HEK293 (cell line): ENCODE results near the gene DPYSL3.

ENCODE experiments used
- CTCF ChIA-PET: fragments of 350-600 bp; formaldehyde crosslinking; extraction: SDS; loops from one replicate; lab custom pipeline; 2021; ENCODE audit warnings: antibody characterized with exemption; lab: Yijun Ruan, JAX
- POLR2A ChIA-PET: fragments of 300-600 bp; formaldehyde crosslinking; extraction: SDS; loops from one replicate; lab custom pipeline; 2020; ENCODE audit warnings: antibody characterized with exemption, inconsistent platforms; lab: Yijun Ruan, JAX
- H3K27ac ChIP-seq: fragments of 200-500 bp; sonication (Bioruptor generic); 2 replicates; pipeline ENCODE4 v1.5.1; 2014; ENCODE audit warnings: low read depth, low read length, control low read depth, inconsistent platforms; ENCODE audit errors: extremely low read depth
- H3K36me3 ChIP-seq, 2 experiments: fragments of 200-500 bp in 1 of 2; sonication (Bioruptor generic) in 1 of 2; 1 replicate in 1 of 2; 2 replicates in 1 of 2; pipeline ENCODE4 v1.5.1; 2014 to 2017; ENCODE audit warnings: inconsistent platforms in 2 of 2, low read length in 2 of 2; ENCODE audit not compliant: control insufficient read depth in 2 of 2, insufficient read depth in 1 of 2
- H3K4me1 ChIP-seq: fragments of 200-500 bp; sonication (Bioruptor generic); 2 replicates; pipeline ENCODE4 v1.5.1; 2014; ENCODE audit warnings: mild to moderate bottlenecking, low read length, inconsistent platforms; ENCODE audit not compliant: control insufficient read depth, insufficient read depth
- H3K4me3 ChIP-seq: 2 replicates; pipeline ENCODE4 v1.5.1; 2011; ENCODE audit warnings: low read depth, mild to moderate bottlenecking, control low read depth, low read length, moderate library complexity
- H3K9me3 ChIP-seq: fragments of 200-500 bp; sonication (Bioruptor generic); 2 replicates; pipeline ENCODE4 v1.5.1; 2014; ENCODE audit warnings: low read depth, low read length, inconsistent platforms; ENCODE audit not compliant: control insufficient read depth, insufficient read depth
- GLI4 ChIP-seq: fragments of 450-650 bp; formaldehyde crosslinking; IDR thresholded peaks from 2 replicates; pipeline ENCODE4 v1.5.1; 2016; ENCODE audit warnings: missing biosample characterization, missing genetic modification characterization
- HOXC10 ChIP-seq: sonication (generic); formaldehyde crosslinking; IDR thresholded peaks from 2 replicates; pipeline ENCODE4 v1.8.1; 2023; ENCODE audit warnings: mild to moderate bottlenecking, missing genetic modification reagents
- KLF1 ChIP-seq: fragments of 450-650 bp; formaldehyde crosslinking; IDR thresholded peaks from 2 replicates; pipeline ENCODE4 v1.5.1; 2016; ENCODE audit warnings: missing biosample characterization, missing genetic modification characterization
- YY1 ChIP-seq: fragments of 450-650 bp; formaldehyde crosslinking; IDR thresholded peaks from 2 replicates; pipeline ENCODE4 v1.5.1; 2018; ENCODE audit warnings: missing biosample characterization, missing genetic modification characterization
- ZEB2 ChIP-seq: fragments of 450-650 bp; formaldehyde crosslinking; IDR thresholded peaks from 2 replicates; pipeline ENCODE4 v1.5.1; 2016; ENCODE audit warnings: missing biosample characterization, missing genetic modification characterization
- ZNF146 ChIP-seq: fragments of 450-650 bp; formaldehyde crosslinking; IDR thresholded peaks from 2 replicates; pipeline ENCODE4 v1.5.1; 2016; ENCODE audit warnings: missing biosample characterization, missing genetic modification characterization
- ZNF157 ChIP-seq: fragments of 450-650 bp; formaldehyde crosslinking; IDR thresholded peaks from 2 replicates; pipeline ENCODE4 v1.5.1; 2016; ENCODE audit warnings: missing biosample characterization, missing genetic modification characterization
- ZNF223 ChIP-seq: fragments of 450-650 bp; formaldehyde crosslinking; IDR thresholded peaks from 2 replicates; pipeline ENCODE4 v1.5.1; 2016; ENCODE audit warnings: missing biosample characterization, missing genetic modification characterization
- ZNF335 ChIP-seq: fragments of 450-650 bp; formaldehyde crosslinking; conservative IDR thresholded peaks from 2 replicates; pipeline ENCODE4 v1.5.1; 2016; ENCODE audit warnings: missing biosample characterization, missing genetic modification characterization
- ZNF433 ChIP-seq: fragments of 450-650 bp; formaldehyde crosslinking; IDR thresholded peaks from 2 replicates; pipeline ENCODE4 v1.5.1; 2016; ENCODE audit warnings: missing biosample characterization, missing genetic modification characterization, low read depth
- ZNF626 ChIP-seq: fragments of 450-650 bp; sonication (Bioruptor Pico); formaldehyde crosslinking; IDR thresholded peaks from 2 replicates; pipeline ENCODE4 v1.5.1; 2018; ENCODE audit warnings: missing biosample characterization, missing genetic modification characterization, inconsistent platforms
- ZNF670 ChIP-seq: fragments of 450-650 bp; formaldehyde crosslinking; IDR thresholded peaks from 2 replicates; pipeline ENCODE4 v1.5.1; 2016; ENCODE audit warnings: missing biosample characterization, missing genetic modification characterization, low read depth
- ZSCAN23 ChIP-seq: fragments of 450-650 bp; formaldehyde crosslinking; IDR thresholded peaks from 2 replicates; pipeline ENCODE4 v1.5.1; 2016; ENCODE audit warnings: missing biosample characterization, missing genetic modification characterization
- TF ChIP-seq, protein P1 (sequence below): fragments of 450-650 bp; formaldehyde crosslinking; IDR thresholded peaks from 2 replicates; pipeline ENCODE4 v1.5.1; 2016; ENCODE audit warnings: missing biosample characterization, missing genetic modification characterization, borderline replicate concordance
- TF ChIP-seq, protein P2 (sequence below): fragments of 450-650 bp; IDR thresholded peaks from 2 replicates; pipeline ENCODE4 v1.5.1; 2018; ENCODE audit warnings: missing biosample characterization, missing genetic modification characterization
- TF ChIP-seq, protein P3 (sequence below): fragments of 450-650 bp; formaldehyde crosslinking; IDR thresholded peaks from 2 replicates; pipeline ENCODE4 v1.5.1; 2017; ENCODE audit warnings: missing biosample characterization, missing genetic modification characterization
- TF ChIP-seq, protein P4 (sequence below): fragments of 450-650 bp; formaldehyde crosslinking; IDR thresholded peaks from 2 replicates; pipeline ENCODE4 v1.5.1; 2016; ENCODE audit warnings: missing biosample characterization, missing genetic modification characterization

The DPYSL3 gene

DNA sequence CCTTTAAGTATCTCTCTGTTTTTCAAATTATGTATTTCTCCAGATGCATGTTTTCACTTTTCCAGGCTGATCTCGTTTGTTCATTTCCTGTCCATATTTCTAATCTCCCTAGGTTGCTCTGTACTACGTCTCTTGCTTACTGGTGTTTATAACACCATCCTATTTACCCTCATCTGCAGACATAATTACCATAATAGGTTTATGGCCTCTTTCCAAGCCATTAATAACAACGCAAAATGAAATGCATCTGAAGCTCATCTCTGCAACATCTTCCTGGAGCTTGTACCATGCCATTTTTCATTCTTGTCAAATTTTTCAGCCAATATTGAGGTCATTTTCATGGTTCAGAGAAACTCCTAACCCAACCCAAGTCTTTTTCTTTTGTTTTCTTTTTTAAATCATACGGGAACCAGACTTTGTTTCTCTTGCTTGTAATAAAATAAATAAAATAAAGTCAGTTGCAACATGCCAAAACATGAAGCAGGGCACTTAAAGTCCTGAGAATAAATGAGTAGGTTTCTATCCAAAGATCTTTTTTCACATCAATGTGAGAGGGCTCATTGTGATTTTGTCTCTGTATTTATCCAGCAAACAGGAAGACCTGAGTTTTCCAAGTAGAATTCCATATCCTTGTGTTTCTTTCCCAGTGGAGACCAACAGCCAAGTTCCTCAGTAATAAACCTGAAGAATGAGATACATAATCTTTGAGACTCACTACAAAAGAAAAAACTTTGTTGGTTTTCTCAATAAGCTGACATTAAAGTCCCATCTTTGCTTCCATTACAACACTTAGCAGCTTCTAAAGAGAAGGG, 37.0 kb downstream of the DPYSL3 start:
- no peak overlapping the region for H3K27ac ChIP-seq
- TF ChIP-seq KLF1: no peak
- no peak for TF ChIP-seq ZNF670 (tag by site-specific recombination)
- TF ChIP-seq HOXC10 (CRISPR knock-in tag): no peak
- no peak for TF ChIP-seq ZEB2
- no peak for TF ChIP-seq GLI4 (tag by site-specific recombination)
- TF ChIP-seq ZNF433 (tag by site-specific recombination): no peak
- TF ChIP-seq, protein P1, sequence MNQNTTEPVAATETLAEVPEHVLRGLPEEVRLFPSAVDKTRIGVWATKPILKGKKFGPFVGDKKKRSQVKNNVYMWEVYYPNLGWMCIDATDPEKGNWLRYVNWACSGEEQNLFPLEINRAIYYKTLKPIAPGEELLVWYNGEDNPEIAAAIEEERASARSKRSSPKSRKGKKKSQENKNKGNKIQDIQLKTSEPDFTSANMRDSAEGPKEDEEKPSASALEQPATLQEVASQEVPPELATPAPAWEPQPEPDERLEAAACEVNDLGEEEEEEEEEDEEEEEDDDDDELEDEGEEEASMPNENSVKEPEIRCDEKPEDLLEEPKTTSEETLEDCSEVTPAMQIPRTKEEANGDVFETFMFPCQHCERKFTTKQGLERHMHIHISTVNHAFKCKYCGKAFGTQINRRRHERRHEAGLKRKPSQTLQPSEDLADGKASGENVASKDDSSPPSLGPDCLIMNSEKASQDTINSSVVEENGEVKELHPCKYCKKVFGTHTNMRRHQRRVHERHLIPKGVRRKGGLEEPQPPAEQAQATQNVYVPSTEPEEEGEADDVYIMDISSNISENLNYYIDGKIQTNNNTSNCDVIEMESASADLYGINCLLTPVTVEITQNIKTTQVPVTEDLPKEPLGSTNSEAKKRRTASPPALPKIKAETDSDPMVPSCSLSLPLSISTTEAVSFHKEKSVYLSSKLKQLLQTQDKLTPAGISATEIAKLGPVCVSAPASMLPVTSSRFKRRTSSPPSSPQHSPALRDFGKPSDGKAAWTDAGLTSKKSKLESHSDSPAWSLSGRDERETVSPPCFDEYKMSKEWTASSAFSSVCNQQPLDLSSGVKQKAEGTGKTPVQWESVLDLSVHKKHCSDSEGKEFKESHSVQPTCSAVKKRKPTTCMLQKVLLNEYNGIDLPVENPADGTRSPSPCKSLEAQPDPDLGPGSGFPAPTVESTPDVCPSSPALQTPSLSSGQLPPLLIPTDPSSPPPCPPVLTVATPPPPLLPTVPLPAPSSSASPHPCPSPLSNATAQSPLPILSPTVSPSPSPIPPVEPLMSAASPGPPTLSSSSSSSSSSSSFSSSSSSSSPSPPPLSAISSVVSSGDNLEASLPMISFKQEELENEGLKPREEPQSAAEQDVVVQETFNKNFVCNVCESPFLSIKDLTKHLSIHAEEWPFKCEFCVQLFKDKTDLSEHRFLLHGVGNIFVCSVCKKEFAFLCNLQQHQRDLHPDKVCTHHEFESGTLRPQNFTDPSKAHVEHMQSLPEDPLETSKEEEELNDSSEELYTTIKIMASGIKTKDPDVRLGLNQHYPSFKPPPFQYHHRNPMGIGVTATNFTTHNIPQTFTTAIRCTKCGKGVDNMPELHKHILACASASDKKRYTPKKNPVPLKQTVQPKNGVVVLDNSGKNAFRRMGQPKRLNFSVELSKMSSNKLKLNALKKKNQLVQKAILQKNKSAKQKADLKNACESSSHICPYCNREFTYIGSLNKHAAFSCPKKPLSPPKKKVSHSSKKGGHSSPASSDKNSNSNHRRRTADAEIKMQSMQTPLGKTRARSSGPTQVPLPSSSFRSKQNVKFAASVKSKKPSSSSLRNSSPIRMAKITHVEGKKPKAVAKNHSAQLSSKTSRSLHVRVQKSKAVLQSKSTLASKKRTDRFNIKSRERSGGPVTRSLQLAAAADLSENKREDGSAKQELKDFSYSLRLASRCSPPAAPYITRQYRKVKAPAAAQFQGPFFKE (tag by site-specific recombination): no peak
- no peak for TF ChIP-seq ZNF626 (tag by site-specific recombination)
- no peak for TF ChIP-seq ZNF223 (tag by site-specific recombination)
- TF ChIP-seq, protein P2, sequence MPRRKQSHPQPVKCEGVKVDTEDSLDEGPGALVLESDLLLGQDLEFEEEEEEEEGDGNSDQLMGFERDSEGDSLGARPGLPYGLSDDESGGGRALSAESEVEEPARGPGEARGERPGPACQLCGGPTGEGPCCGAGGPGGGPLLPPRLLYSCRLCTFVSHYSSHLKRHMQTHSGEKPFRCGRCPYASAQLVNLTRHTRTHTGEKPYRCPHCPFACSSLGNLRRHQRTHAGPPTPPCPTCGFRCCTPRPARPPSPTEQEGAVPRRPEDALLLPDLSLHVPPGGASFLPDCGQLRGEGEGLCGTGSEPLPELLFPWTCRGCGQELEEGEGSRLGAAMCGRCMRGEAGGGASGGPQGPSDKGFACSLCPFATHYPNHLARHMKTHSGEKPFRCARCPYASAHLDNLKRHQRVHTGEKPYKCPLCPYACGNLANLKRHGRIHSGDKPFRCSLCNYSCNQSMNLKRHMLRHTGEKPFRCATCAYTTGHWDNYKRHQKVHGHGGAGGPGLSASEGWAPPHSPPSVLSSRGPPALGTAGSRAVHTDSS: no peak
- no peak for TF ChIP-seq YY1
- no peak for TF ChIP-seq ZNF146 (tag by site-specific recombination)
- TF ChIP-seq ZNF157: no peak
- TF ChIP-seq ZNF335 (tag by site-specific recombination): no peak
- TF ChIP-seq ZSCAN23 (tag by site-specific recombination): no peak
- TF ChIP-seq, protein P3, sequence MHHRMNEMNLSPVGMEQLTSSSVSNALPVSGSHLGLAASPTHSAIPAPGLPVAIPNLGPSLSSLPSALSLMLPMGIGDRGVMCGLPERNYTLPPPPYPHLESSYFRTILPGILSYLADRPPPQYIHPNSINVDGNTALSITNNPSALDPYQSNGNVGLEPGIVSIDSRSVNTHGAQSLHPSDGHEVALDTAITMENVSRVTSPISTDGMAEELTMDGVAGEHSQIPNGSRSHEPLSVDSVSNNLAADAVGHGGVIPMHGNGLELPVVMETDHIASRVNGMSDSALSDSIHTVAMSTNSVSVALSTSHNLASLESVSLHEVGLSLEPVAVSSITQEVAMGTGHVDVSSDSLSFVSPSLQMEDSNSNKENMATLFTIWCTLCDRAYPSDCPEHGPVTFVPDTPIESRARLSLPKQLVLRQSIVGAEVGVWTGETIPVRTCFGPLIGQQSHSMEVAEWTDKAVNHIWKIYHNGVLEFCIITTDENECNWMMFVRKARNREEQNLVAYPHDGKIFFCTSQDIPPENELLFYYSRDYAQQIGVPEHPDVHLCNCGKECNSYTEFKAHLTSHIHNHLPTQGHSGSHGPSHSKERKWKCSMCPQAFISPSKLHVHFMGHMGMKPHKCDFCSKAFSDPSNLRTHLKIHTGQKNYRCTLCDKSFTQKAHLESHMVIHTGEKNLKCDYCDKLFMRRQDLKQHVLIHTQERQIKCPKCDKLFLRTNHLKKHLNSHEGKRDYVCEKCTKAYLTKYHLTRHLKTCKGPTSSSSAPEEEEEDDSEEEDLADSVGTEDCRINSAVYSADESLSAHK (tag by site-specific recombination): no peak
- TF ChIP-seq, protein P4, sequence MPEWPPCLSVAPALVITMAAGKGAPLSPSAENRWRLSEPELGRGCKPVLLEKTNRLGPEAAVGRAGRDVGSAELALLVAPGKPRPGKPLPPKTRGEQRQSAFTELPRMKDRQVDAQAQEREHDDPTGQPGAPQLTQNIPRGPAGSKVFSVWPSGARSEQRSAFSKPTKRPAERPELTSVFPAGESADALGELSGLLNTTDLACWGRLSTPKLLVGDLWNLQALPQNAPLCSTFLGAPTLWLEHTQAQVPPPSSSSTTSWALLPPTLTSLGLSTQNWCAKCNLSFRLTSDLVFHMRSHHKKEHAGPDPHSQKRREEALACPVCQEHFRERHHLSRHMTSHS (tag by site-specific recombination): no peak
- TF ChIP-seq, all 188 proteins: peak for 0
- CTCF ChIA-PET: no interaction called here
- H3K4me1 ChIP-seq: no peaks in the 10 kb centered on the region
- POLR2A ChIA-PET: no interaction called here
- H3K36me3 ChIP-seq: no peaks in the 10 kb centered on the region
- H3K9me3 ChIP-seq: no peaks in the 10 kb centered on the region
- H3K4me3 ChIP-seq: no peak overlapping the region
